ENCODE results near the gene RNASE9.
A peak's percentile ranks its signal among the peaks of the same experiment; 100 is the strongest.

The RNASE9 gene

DNA sequence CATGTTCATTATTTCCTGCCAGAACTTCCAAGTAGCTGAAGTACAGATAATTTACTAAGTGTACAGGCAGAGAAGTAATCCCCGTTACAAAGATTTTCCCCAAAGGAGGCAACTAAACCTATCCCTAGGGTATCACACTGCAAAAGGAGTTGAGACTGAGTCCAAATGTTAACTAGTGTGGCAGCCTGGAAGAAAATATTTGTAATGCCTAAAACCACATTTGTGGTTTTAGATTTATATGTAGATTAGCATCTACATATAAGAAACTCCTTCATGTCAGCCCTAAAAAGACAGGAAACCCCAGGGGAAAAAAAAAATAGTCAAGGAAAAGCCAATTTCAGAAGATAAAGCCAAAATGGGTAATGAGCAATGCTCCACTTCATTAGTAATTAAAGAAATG, 31.7 kb upstream of the RNASE9 start:
- Histone ChIP-seq H2AK5ac (ENCODE audit: low read length) (no peak overlapping the region), H3K14ac (ENCODE audit: low read length) (no peak overlapping the region), H3K23ac (ENCODE audit: low read length) (no peak overlapping the region), H3K9ac (ENCODE audit: low read length) (no peak overlapping the region), H4K91ac (ENCODE audit: low read depth, low read length) (no peak overlapping the region), H2BK120ac (ENCODE audit: insufficient read depth, low read length, poor library complexity) (no peak overlapping the region), H3K4me1 (ENCODE audit: control insufficient read depth in 1 of 2, insufficient read depth in 2 of 2, low read length in 2 of 2) (no peaks in the 10 kb centered on the region), H3K27ac (ENCODE audit: low read depth, low read length) (no peak overlapping the region), H3K79me2 (ENCODE audit: control insufficient read depth, insufficient read depth, low read length, poor library complexity) (no peaks in the 10 kb centered on the region), H4K12ac (ENCODE audit: low read depth, low read length) (no peak overlapping the region), H2BK5ac (ENCODE audit: low read depth, low read length, poor library complexity) (no peak overlapping the region), H3K4me2 (ENCODE audit: low read length) (no peak overlapping the region), H2BK12ac (ENCODE audit: low read length) (no peak overlapping the region), H2AFZ (ENCODE audit: insufficient read depth, low read length, poor library complexity) (no peak overlapping the region), H3K4ac (ENCODE audit: low read depth, low read length) (no peak overlapping the region), H4K8ac (ENCODE audit: low read depth, low read length) (no peak overlapping the region), H3K36me3 (ENCODE audit: control insufficient read depth in 1 of 2, insufficient read depth in 2 of 2, low read length in 2 of 2) (no peaks in the 10 kb centered on the region), H3K79me1 (ENCODE audit: low read length) (no peaks in the 10 kb centered on the region), H3K27me3 (ENCODE audit: insufficient read depth, low read length) (no peaks in the 10 kb centered on the region), H3K18ac (ENCODE audit: low read length) (no peak overlapping the region), H3K4me3 (ENCODE audit: low read depth, low read length) (no peak overlapping the region), H3K9me3 (ENCODE audit: insufficient read depth, low read depth, low read length) (no peaks in the 10 kb centered on the region)
- no CpG with 5 or more reads among the region's 1 CpG for WGBS (ENCODE audit: extremely low coverage, insufficient coverage, insufficient read length)
- no peak for DNase-seq

GRCh38 chr14:20591235-20591634, 30.4 kb upstream of the RNASE9 start, which contains the start of gene RNASE12:
Gene RNASE12, minus strand, starts transcription at chr14:20591376. Its CDS starts 653 bp downstream, at chr14:20590723.
- Histone ChIP-seq H3K4ac (ENCODE audit: low read depth, low read length) (no peak within 1 kb of the TSS), H3K18ac (ENCODE audit: low read length) (no peak within 1 kb of the TSS), H4K8ac (ENCODE audit: low read depth, low read length) (no peak within 1 kb of the TSS), H3K9ac (ENCODE audit: low read length) (no peak within 1 kb of the TSS), H3K14ac (ENCODE audit: low read length) (no peak within 1 kb of the TSS), H3K79me2 (ENCODE audit: control insufficient read depth, insufficient read depth, low read length, poor library complexity) (no peaks in the 10 kb centered on the region), H2AK5ac (ENCODE audit: low read length) (no peak within 1 kb of the TSS), H2AFZ (ENCODE audit: insufficient read depth, low read length, poor library complexity) (no peak within 1 kb of the TSS), H4K91ac (ENCODE audit: low read depth, low read length) (no peak within 1 kb of the TSS), H3K79me1 (ENCODE audit: low read length) (no peaks in the 10 kb centered on the region), H3K27ac (ENCODE audit: low read depth, low read length) (no peak within 1 kb of the TSS), H4K12ac (ENCODE audit: low read depth, low read length) (no peak within 1 kb of the TSS), H3K36me3 (ENCODE audit: control insufficient read depth in 1 of 2, insufficient read depth in 2 of 2, low read length in 2 of 2) (no peaks in the 10 kb centered on the region), H3K4me2 (ENCODE audit: low read length) (no peak within 1 kb of the TSS), H2BK120ac (ENCODE audit: insufficient read depth, low read length, poor library complexity) (no peak within 1 kb of the TSS), H3K9me3 (ENCODE audit: insufficient read depth, low read depth, low read length) (no peaks in the 10 kb centered on the region), H3K23ac (ENCODE audit: low read length) (no peak within 1 kb of the TSS), H3K4me3 (ENCODE audit: low read depth, low read length) (no peak within 1 kb of the TSS), H2BK5ac (ENCODE audit: low read depth, low read length, poor library complexity) (no peak within 1 kb of the TSS), H3K27me3 (ENCODE audit: insufficient read depth, low read length) (no peaks in the 10 kb centered on the region), H3K4me1 (ENCODE audit: control insufficient read depth in 1 of 2, insufficient read depth in 2 of 2, low read length in 2 of 2) (no peaks in the 10 kb centered on the region), H2BK12ac (ENCODE audit: low read length) (no peak within 1 kb of the TSS)
- no peak for DNase-seq
- WGBS (ENCODE audit: extremely low coverage, insufficient coverage, insufficient read length) = no CpG with 5 or more reads among the region's 4 CpGs

DNA sequence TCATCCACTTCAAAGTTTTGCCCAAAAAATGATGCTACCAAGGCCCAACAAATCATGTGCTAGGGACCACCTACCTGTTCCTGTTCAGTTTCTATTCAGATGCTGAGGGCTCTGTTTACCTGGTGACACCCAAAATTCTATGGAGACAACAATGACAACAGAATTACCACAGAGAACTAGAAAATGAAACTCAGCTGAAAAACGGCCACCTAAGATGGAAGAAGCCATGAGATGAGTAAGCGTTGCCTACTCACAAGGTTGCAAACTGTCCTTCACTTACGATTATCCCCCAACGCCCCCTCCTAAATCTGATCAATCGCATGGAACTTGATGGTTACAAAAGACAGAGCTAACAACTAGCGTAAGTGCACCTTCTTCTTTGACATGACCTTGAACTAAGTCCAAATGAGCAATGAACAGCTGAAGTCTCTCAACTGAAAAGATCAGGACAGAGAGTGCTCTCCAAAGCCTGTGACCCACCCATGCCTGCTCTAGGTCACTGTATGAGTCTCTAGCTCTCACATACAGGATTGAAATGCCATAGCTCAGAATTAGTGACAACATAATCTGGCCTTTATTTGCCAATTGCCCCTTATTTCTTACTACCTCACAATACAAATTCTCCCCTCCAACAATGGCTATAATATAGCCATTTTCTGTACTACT, 26.8 kb upstream of the RNASE9 start, which contains the start of gene RNASE11:
TSS of gene RNASE11 (minus strand) at position 513 of the 666 bp plus-strand sequence.
- H3K14ac ChIP-seq (ENCODE audit: low read length) = no peak within 1 kb of the TSS
- H3K4me1 ChIP-seq (ENCODE audit: control insufficient read depth in 1 of 2, insufficient read depth in 2 of 2, low read length in 2 of 2) = no peaks in the 10 kb centered on the region
- no peaks in the 10 kb centered on the region for H3K9me3 ChIP-seq (ENCODE audit: insufficient read depth, low read depth, low read length)
- H4K8ac ChIP-seq (ENCODE audit: low read depth, low read length) = no peak within 1 kb of the TSS
- no peaks in the 10 kb centered on the region for H3K36me3 ChIP-seq (ENCODE audit: control insufficient read depth in 1 of 2, insufficient read depth in 2 of 2, low read length in 2 of 2)
- no peaks in the 10 kb centered on the region for H3K27me3 ChIP-seq (ENCODE audit: insufficient read depth, low read length)
- no peaks in the 10 kb centered on the region for H3K79me2 ChIP-seq (ENCODE audit: control insufficient read depth, insufficient read depth, low read length, poor library complexity)
- H3K27ac ChIP-seq (ENCODE audit: low read depth, low read length) = no peak within 1 kb of the TSS
- no peak within 1 kb of the TSS for H4K91ac ChIP-seq (ENCODE audit: low read depth, low read length)
- peak within 1 kb of the TSS; percentile 10 for H3K23ac ChIP-seq (ENCODE audit: low read length)
- no peak within 1 kb of the TSS for H3K18ac ChIP-seq (ENCODE audit: low read length)
- no peak within 1 kb of the TSS for H4K12ac ChIP-seq (ENCODE audit: low read depth, low read length)
- H3K79me1 ChIP-seq (ENCODE audit: low read length) = no peaks in the 10 kb centered on the region
- H2AFZ ChIP-seq (ENCODE audit: insufficient read depth, low read length, poor library complexity) = no peak within 1 kb of the TSS
- DNase-seq = no peak
- no peak within 1 kb of the TSS for H2AK5ac ChIP-seq (ENCODE audit: low read length)
- H3K4ac ChIP-seq (ENCODE audit: low read depth, low read length) = no peak within 1 kb of the TSS
- WGBS (ENCODE audit: extremely low coverage, insufficient coverage, insufficient read length) = no CpG with 5 or more reads among the region's 6 CpGs
- H3K4me2 ChIP-seq (ENCODE audit: low read length) = no peak within 1 kb of the TSS
- no peak within 1 kb of the TSS for H2BK5ac ChIP-seq (ENCODE audit: low read depth, low read length, poor library complexity)
- no peak within 1 kb of the TSS for H2BK120ac ChIP-seq (ENCODE audit: insufficient read depth, low read length, poor library complexity)
- no peak within 1 kb of the TSS for H3K9ac ChIP-seq (ENCODE audit: low read length)
- H3K4me3 ChIP-seq (ENCODE audit: low read depth, low read length) = no peak within 1 kb of the TSS
- no peak within 1 kb of the TSS for H2BK12ac ChIP-seq (ENCODE audit: low read length)

DNA sequence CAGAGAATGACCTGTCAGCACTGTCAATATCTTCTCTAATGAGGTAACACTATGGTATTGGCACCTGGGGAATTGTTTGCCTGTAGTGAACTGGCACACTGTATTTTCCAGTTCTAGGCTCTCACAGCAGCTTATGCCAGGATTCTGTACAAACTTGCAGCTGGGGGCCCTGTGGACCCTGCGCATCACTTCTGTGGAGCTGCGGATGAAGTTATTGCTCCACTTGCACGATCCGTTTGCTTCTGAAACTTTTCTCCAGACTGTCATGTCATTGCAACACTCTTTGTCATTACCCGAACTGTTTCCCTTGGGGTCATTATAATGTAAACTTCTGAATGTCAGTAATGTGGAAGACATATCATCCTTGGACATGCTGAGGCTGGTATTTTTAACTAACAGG, 23.1 kb upstream of the RNASE9 start:
- Histone ChIP-seq H3K14ac (ENCODE audit: low read length) (no peak overlapping the region), H3K27me3 (ENCODE audit: insufficient read depth, low read length) (no peaks in the 10 kb centered on the region), H2BK12ac (ENCODE audit: low read length) (no peak overlapping the region), H3K4ac (ENCODE audit: low read depth, low read length) (no peak overlapping the region), H3K23ac (ENCODE audit: low read length) (no peak overlapping the region), H3K18ac (ENCODE audit: low read length) (no peak overlapping the region), H3K79me2 (ENCODE audit: control insufficient read depth, insufficient read depth, low read length, poor library complexity) (no peaks in the 10 kb centered on the region), H3K4me2 (ENCODE audit: low read length) (no peak overlapping the region), H3K9me3 (ENCODE audit: insufficient read depth, low read depth, low read length) (no peaks in the 10 kb centered on the region), H4K91ac (ENCODE audit: low read depth, low read length) (no peak overlapping the region), H3K27ac (ENCODE audit: low read depth, low read length) (no peak overlapping the region), H3K36me3 (ENCODE audit: control insufficient read depth in 1 of 2, insufficient read depth in 2 of 2, low read length in 2 of 2) (no peaks in the 10 kb centered on the region), H4K12ac (ENCODE audit: low read depth, low read length) (no peak overlapping the region), H3K79me1 (ENCODE audit: low read length) (no peaks in the 10 kb centered on the region), H3K4me3 (ENCODE audit: low read depth, low read length) (no peak overlapping the region), H3K4me1 (ENCODE audit: control insufficient read depth in 1 of 2, insufficient read depth in 2 of 2, low read length in 2 of 2) (no peaks in the 10 kb centered on the region), H3K9ac (ENCODE audit: low read length) (no peak overlapping the region), H4K8ac (ENCODE audit: low read depth, low read length) (no peak overlapping the region), H2AK5ac (ENCODE audit: low read length) (no peak overlapping the region), H2BK5ac (ENCODE audit: low read depth, low read length, poor library complexity) (no peak overlapping the region), H2BK120ac (ENCODE audit: insufficient read depth, low read length, poor library complexity) (no peak overlapping the region), H2AFZ (ENCODE audit: insufficient read depth, low read length, poor library complexity) (no peak overlapping the region)
- no peak for DNase-seq
- no CpG with 5 or more reads among the region's 5 CpGs for WGBS (ENCODE audit: extremely low coverage, insufficient coverage, insufficient read length)
